Endodermal cell (in vitro differentiated cells): ENCODE results near the gene C5orf58. TPM values are rescaled to one million over a fixed set of nuclear protein-coding genes. Genes with fewer than 3 reads are reported as not detected.

Experiments
- DNase-seq: peaks from one replicate; pipeline ENCODE4 v3.0.0-alpha.2; 2017
- H3K27ac ChIP-seq: 2 replicates; pipeline ENCODE4 v1.5.1; 2013; ENCODE audit warnings: mild to moderate bottlenecking, low read depth, low read length, moderate library complexity
- H3K27me3 ChIP-seq: 2 replicates; pipeline ENCODE4 v1.6.1; 2013; ENCODE audit warnings: mild to moderate bottlenecking, low read length, moderate library complexity; ENCODE audit not compliant: insufficient read depth, control insufficient read depth, poor library complexity, severe bottlenecking
- H3K36me3 ChIP-seq: 2 replicates; pipeline ENCODE4 v1.7.0; 2013; ENCODE audit warnings: mild to moderate bottlenecking, low read length, moderate library complexity; ENCODE audit not compliant: control insufficient read depth, insufficient read depth
- H3K4me1 ChIP-seq: one replicate; pipeline ENCODE4 v1.7.0; 2013; ENCODE audit warnings: low read length; ENCODE audit not compliant: control insufficient read depth, insufficient read depth
- H3K4me3 ChIP-seq: 2 replicates; pipeline ENCODE4 v1.5.1; 2013; ENCODE audit warnings: mild to moderate bottlenecking, low read length, moderate library complexity
- H3K9ac ChIP-seq: 2 replicates; pipeline ENCODE4 v1.6.1; 2013; ENCODE audit warnings: mild to moderate bottlenecking, low read length, moderate library complexity; ENCODE audit not compliant: poor library complexity, severe bottlenecking; ENCODE audit errors: extremely low read depth
- H3K9me3 ChIP-seq: 2 replicates; pipeline ENCODE4 v1.6.1; 2013; ENCODE audit warnings: mild to moderate bottlenecking, low read length, moderate library complexity; ENCODE audit not compliant: control insufficient read depth
- H3K27ac Mint-ChIP-seq: 2 replicates; pipeline ENCODE4 v1.8.0; 2020; ENCODE audit warnings: mixed read lengths
- H3K27me3 Mint-ChIP-seq: 2 replicates; pipeline ENCODE4 v1.8.0; 2021; ENCODE audit warnings: mild to moderate bottlenecking, mixed read lengths; ENCODE audit not compliant: insufficient read depth
- H3K36me3 Mint-ChIP-seq: 2 replicates; pipeline ENCODE4 v1.8.0; 2020; ENCODE audit warnings: low read depth, mixed read lengths
- H3K4me1 Mint-ChIP-seq: 2 replicates; pipeline ENCODE4 v1.8.0; 2020; ENCODE audit warnings: mixed read lengths
- H3K4me3 Mint-ChIP-seq: 2 replicates; pipeline ENCODE4 v1.8.0; 2020; ENCODE audit warnings: mild to moderate bottlenecking, moderate library complexity, mixed read lengths
- H3K9me3 Mint-ChIP-seq: 2 replicates; pipeline ENCODE4 v1.8.0; 2020; ENCODE audit warnings: mild to moderate bottlenecking, mixed read lengths
- WGBS, 2 experiments: methylation state at CpG; one replicate each; pipeline versions ENCODE4 v1.1.5 to v1.1.7; 2013; ENCODE audit warnings: missing lambda C conversion rate in 2 of 2, mixed read lengths in 1 of 2; ENCODE audit not compliant: insufficient coverage in 1 of 2, insufficient read length in 1 of 2; 5-methylcytosine and 5-hydroxymethylcytosine counted together
- total RNA-seq, 2 donors: library from RNA; stranded (reverse); fragmentation: NEBNext Ultra II Directional in 1 of 2; extraction: Animal tissue kit (Norgen Biotek cat#: 25700) in 1 of 2; gene quantifications; 2 replicates in 1 of 2; 3 replicates in 1 of 2; pipeline ENCODE4 v1.2.1, GENCODE V29; 2021
- TF ChIP-seq, protein P1 (sequence below): fragments of 200-600 bp; sonication (generic); conservative IDR thresholded peaks from 2 replicates; pipeline ENCODE4 v1.5.0; 2021; ENCODE audit warnings: antibody characterized with exemption, mild to moderate bottlenecking

The C5orf58 gene
- total RNA-seq, 2 donors from 2014 or later, result 0.95 TPM; not detected in 1

DNA sequence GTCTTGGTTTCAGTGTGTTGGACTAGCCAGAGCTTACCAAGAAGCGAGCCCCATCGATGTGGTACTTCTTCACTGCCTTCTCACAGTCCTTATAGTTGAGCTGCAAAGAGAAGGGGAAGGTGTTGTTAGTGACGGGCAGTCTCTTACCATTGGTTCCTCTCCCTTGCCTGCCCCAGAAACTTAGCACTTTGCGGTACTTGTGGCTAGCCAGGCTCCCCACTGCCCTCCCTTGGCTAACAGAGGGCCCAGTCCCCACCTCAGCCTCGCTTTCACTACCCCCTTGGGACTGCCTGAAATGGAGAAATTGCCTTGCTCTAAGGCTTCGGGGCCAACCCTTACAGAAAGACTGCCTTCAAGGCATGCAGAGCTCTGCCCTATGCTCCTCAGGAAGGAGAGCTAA, 60.5 kb downstream of the C5orf58 start:
- Mint-ChIP-seq H3K27me3 (peaks cover 30% of the 10 kb centered on the region), H3K36me3 (no peaks in the 10 kb centered on the region), H3K27ac (no peak overlapping the region), H3K9me3 (peaks cover 16% of the 10 kb centered on the region), H3K4me1 (peaks cover 7% of the 10 kb centered on the region), H3K4me3 (no peak overlapping the region)
- TF ChIP-seq, protein P1, sequence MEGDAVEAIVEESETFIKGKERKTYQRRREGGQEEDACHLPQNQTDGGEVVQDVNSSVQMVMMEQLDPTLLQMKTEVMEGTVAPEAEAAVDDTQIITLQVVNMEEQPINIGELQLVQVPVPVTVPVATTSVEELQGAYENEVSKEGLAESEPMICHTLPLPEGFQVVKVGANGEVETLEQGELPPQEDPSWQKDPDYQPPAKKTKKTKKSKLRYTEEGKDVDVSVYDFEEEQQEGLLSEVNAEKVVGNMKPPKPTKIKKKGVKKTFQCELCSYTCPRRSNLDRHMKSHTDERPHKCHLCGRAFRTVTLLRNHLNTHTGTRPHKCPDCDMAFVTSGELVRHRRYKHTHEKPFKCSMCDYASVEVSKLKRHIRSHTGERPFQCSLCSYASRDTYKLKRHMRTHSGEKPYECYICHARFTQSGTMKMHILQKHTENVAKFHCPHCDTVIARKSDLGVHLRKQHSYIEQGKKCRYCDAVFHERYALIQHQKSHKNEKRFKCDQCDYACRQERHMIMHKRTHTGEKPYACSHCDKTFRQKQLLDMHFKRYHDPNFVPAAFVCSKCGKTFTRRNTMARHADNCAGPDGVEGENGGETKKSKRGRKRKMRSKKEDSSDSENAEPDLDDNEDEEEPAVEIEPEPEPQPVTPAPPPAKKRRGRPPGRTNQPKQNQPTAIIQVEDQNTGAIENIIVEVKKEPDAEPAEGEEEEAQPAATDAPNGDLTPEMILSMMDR, result no peak
- Histone ChIP-seq H3K9me3 (peaks cover 8% of the 10 kb centered on the region), H3K36me3 (no peaks in the 10 kb centered on the region), H3K9ac (no peak overlapping the region), H3K27me3 (peaks cover 49% of the 10 kb centered on the region), H3K4me3 (no peak overlapping the region), H3K4me1 (peaks cover 5% of the 10 kb centered on the region), H3K27ac (no peak overlapping the region)
- no peak for DNase-seq
- 70 to 83% methylated on average over 2 to 6 of the region's 6 CpGs for WGBS, 2 experiments

DNA sequence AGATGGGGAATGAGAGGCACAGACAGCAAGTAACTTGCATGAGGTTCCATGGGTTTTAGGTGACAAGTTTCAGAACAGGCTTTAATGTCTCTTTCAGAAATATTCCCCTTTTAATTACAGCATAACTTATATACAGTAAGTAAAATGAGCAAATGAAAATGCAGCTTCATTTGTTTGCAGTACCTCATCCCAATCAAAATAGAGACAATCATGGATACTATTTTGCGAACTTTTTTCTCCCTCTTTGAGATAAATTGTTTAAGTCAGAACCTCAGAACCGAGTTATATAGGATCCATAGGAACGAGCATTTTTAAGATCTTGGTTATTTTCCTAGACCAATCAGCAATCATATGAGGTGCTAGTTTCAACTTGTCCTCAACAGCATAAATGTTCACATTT, 61.3 kb downstream of the C5orf58 start:
- H3K9ac ChIP-seq, result no peak overlapping the region
- Mint-ChIP-seq H3K36me3 (no peaks in the 10 kb centered on the region), H3K9me3 (peaks cover 14% of the 10 kb centered on the region), H3K4me1 (peaks cover 7% of the 10 kb centered on the region), H3K27ac (no peak overlapping the region), H3K27me3 (peaks cover 24% of the 10 kb centered on the region), H3K4me3 (no peak overlapping the region)
- H3K9me3 ChIP-seq, result peaks cover 8% of the 10 kb centered on the region
- TF ChIP-seq, protein P1, result no peak
- no peak overlapping the region for H3K4me3 ChIP-seq
- no peak for DNase-seq
- peaks cover 49% of the 10 kb centered on the region for H3K27me3 ChIP-seq
- H3K27ac ChIP-seq, result no peak overlapping the region
- no peaks in the 10 kb centered on the region for H3K36me3 ChIP-seq
- H3K4me1 ChIP-seq, result peaks cover 5% of the 10 kb centered on the region
- 98 to 100% methylated on average over 3 of the region's 3 CpGs for WGBS, 2 experiments

DNA sequence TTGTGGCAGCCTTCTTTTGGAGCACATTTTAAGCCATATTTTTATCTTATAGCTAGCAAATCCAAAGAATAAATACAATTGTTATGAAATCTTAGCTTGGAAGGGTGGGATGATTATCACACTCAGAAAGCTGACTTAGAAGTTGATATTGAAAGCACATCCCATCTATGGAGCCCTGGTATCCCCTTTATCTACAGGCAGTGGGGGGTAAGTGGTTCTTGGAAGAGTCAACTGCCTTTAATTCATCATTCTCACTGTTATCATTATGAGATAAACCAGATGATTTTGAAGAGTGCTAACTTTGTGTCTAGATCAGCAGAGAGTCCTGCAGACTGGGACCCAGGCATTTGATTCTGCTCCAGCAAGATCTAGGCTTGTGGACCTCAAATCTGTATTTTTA, 61.8 kb downstream of the C5orf58 start:
- no peak for DNase-seq
- H3K36me3 Mint-ChIP-seq, result no peaks in the 10 kb centered on the region
- H3K4me3 Mint-ChIP-seq, result no peak overlapping the region
- no peak overlapping the region for H3K27ac Mint-ChIP-seq
- TF ChIP-seq, protein P1, result no peak
- Histone ChIP-seq H3K27me3 (peaks cover 49% of the 10 kb centered on the region), H3K27ac (no peak overlapping the region), H3K4me1 (peaks cover 5% of the 10 kb centered on the region), H3K9me3 (peaks cover 8% of the 10 kb centered on the region), H3K36me3 (no peaks in the 10 kb centered on the region), H3K4me3 (no peak overlapping the region), H3K9ac (no peak overlapping the region)
- H3K27me3 Mint-ChIP-seq, result peaks cover 20% of the 10 kb centered on the region
- H3K9me3 Mint-ChIP-seq, result peaks cover 11% of the 10 kb centered on the region
- H3K4me1 Mint-ChIP-seq, result peaks cover 7% of the 10 kb centered on the region

Other genes with a start within 250 kb of the C5orf58 start
- gene FOXI1, start 127.1 kb upstream of the C5orf58 start, total RNA-seq, result 1 to 10 TPM in 1 of 2 donors, under 1 TPM in 1; 0.44 to 3.5 TPM
- gene LCP2, start 64.8 kb downstream of the C5orf58 start, total RNA-seq, result under 1 TPM in 1 of 2 donors, not detected in 1; 0.11 TPM
- gene KCNMB1, start 156.4 kb downstream of the C5orf58 start, total RNA-seq, result under 1 TPM in 1 of 2 donors, not detected in 1; 0.09 TPM